GM12892 (cell line): ENCODE results near the gene SAXO2.
"Not testable (repeated sequence)": the region's sequence is repeated elsewhere in the genome, so short reads cannot be mapped to it uniquely, and the experiment has no call there.

ENCODE experiments used
- DNase-seq: peaks from one replicate; pipeline ENCODE4 v3.0.0; 2011; ENCODE audit not compliant: insufficient read length
- FAIRE-seq: peaks from 2 replicates; lab custom pipeline; 2011; peaks lifted over from hg19 to GRCh38; lab: Jason Lieb, UNC

SAXO2 gene

DNA sequence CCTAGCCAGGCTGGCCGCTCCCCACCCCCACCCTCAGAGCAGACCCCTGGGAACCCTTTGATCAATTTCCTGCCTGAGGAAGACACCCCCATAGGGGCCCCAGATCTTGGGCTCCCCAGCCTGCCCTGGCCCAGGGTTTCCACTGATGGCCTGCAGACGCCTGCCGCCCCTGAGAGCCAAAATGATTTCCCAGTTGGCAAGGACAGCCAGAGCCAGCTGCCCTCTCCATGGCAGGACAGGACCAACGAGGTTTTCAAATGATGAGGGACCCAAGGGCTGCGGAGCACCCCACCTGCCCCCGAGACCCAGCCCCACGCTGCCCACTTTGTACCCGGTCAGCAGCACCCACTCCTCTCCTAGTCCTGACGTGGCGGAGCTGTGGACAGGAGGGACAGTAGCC is 64.8 kb downstream of the SAXO2 start:
- DNase-seq, FAIRE-seq: not testable (repeated sequence)

DNA sequence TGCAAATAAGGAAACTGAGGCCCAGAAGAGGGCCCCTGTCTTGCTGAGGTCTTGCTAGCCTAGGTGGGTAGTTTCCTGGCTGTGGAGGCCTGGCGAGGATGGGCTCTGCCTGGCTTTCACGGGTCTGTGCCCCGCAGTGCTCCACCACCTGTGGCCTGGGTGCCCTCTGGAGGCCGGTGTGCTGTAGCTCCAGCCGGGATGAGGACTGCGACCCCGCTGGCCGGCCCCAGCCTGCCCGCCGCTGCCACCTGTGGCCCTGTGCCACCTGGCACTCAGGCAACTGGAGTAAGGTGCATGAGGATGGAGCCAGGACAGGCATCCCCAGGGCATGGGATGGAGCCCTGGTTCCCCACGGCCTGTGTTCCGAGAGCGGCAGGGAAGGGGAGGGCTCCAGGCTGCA is 66.4 kb downstream of the SAXO2 start:
- FAIRE-seq, DNase-seq: not testable (repeated sequence)

DNA sequence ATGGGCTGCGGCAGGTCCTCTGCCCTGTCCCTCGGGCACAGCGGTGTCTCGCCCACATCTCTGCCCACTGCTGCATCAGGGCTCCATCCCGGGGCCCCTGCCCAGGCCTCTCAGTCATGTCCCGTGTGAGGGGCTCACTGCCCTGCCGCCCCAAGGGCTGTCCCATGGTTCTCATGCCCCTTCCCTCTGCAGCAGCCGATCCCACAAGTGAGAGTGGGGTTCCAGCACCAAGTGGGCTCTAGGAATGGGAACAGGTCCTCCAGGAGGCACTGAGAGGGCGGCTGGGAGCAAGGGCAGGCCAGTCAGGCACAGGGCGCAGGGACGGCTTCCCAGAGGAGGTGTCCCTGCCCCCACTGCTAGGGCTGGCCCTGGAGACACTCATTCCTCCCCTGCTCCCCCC is 68.3 kb downstream of the SAXO2 start:
- FAIRE-seq, DNase-seq: not testable (repeated sequence)

GRCh38 chr15:82331576-82332304 is 69.1 kb downstream of the SAXO2 start:
- not testable (repeated sequence) for DNase-seq, FAIRE-seq

DNA sequence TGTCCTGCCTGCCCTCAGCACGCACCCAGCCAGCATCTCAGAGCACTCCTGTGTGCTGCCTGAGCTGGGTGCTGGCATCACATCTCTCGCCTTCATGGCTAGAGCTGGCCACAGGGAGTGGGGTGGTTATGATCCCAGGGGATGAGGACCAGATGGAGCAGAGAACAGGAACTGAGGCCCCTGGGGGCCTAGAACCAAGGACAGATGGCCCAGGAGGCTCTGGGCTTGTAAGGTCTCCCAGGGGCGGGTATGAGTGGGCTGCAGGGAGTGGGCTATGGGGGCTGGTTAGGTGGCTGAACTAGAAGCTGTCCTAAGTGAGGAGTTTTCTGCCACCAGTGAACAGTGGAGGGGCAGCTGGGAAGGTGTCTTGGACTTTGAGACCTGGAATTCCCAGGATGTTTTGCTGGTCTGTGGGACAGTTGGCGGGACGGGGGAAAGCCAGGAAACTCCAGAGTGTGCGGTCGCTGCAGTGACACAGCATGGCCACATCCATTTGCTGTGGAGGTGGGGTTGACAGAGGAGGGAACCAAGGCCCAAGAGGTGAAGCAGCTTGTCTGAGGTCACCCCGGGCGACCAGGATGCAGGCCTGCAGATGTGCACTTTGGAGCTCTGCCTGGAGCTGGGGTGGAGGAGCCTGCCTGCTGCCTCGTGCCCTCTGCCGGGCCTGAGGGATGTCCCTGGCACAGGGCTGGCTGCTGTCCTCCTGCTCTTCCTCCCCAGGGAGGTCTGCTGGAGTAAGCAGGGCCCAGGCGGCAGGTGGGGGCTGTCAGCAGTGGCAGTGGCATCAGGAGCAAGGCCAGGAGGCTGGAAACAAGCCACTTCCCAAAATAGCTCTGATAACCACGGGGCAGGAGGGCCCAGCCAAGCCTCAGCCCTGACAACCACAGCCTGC is 70.3 kb downstream of the SAXO2 start:
- not testable (repeated sequence) for DNase-seq, FAIRE-seq

DNA sequence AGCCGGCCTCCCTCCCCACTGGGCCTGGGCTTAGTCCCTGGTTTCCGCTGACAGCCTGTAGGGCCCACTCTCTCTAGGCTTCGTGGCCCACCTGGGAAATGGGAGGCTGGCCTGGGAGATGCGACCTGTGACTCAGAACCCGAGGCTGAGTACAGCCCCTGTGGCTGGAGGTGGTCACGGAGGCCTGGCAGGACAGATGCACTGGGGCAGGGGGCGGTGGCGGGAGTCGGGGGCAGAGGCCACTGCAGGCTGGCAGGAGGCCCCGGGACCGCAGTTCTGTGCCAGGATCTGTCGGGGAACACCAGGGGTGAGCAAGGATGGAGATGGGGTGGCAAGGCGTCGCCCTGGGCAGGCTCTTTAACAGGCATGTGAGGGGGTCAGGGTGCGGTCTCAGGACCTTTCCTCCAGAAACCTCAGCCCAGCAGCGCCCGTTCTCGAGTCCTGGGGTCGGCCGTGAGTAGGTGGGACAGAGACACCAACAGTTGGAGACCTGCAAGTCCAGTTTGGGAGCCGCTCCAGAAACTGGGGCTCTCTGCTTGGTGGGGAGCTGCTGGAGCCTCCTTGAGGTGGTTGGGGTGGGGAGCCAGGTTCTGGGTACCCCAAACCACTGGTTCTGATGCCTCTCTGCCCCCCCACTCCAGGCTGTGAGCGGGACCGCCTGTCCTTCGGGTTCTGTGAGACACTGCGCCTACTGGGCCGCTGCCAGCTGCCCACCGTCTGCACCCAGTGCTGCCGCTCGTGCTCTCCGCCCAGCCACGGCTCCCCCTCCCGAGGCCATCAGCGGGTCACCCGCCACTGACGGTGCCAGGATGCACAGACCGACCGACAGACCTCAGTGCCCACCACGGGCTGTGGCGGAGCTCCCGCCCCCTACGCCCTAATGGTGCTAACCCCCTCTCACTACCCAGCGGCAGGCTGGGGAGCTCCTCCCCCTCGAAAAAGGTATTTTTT is 71.3 kb downstream of the SAXO2 start:
- not testable (repeated sequence) for DNase-seq, FAIRE-seq
